ENCODE data around the gene SP3.

SP3 gene

GRCh38 chr2:173965372-173966025 lies at the start of gene SP3:
TSS of gene SP3 (minus strand) at chr2:173965373. CDS start at chr2:173965171, 202 bp downstream.
- peak; percentile 97 for DNase-seq

- DNase-seq, result no peak
Measured at GRCh38 chr2:174014699-174015070, 49.5 kb upstream of the SP3 start.

- DNase-seq, result no peak
Measured at GRCh38 chr2:174014011-174014698, 49.0 kb upstream of the SP3 start.

GRCh38 chr2:174013315-174013751 lies 48.2 kb upstream of the SP3 start:
- no peak for DNase-seq

- peak; percentile 36 for DNase-seq
Measured at GRCh38 chr2:174012347-174013314, 47.5 kb upstream of the SP3 start.

GRCh38 chr2:174011796-174012195 lies 46.6 kb upstream of the SP3 start:
- no peak for DNase-seq

- no peak for DNase-seq
Measured at GRCh38 chr2:174011173-174011572, 46.0 kb upstream of the SP3 start.

- DNase-seq, result no peak
Measured at GRCh38 chr2:174009488-174010223, 44.5 kb upstream of the SP3 start.

GRCh38 chr2:174008720-174009119 lies 43.5 kb upstream of the SP3 start:
- DNase-seq, result no peak

- DNase-seq, result no peak
Measured at GRCh38 chr2:174007010-174007409, 41.8 kb upstream of the SP3 start.

- no peak for DNase-seq
Measured at GRCh38 chr2:174005801-174006419, 40.7 kb upstream of the SP3 start.

GRCh38 chr2:174004905-174005605 lies 39.9 kb upstream of the SP3 start:
- DNase-seq, result peak; percentile 56

GRCh38 chr2:174003720-174004695 lies 38.8 kb upstream of the SP3 start:
- DNase-seq, result no peak

- no peak for DNase-seq
Measured at GRCh38 chr2:174002679-174003078, 37.5 kb upstream of the SP3 start.

- no peak for DNase-seq
Measured at GRCh38 chr2:174001107-174001506, 35.9 kb upstream of the SP3 start.

- no peak for DNase-seq
Measured at GRCh38 chr2:173999724-174000123, 34.6 kb upstream of the SP3 start.

- no peak for DNase-seq
Measured at GRCh38 chr2:173999272-173999671, 34.1 kb upstream of the SP3 start.

GRCh38 chr2:173998386-173998785 lies 33.2 kb upstream of the SP3 start:
- DNase-seq, result no peak

GRCh38 chr2:173997753-173998152 lies 32.6 kb upstream of the SP3 start:
- no peak for DNase-seq

GRCh38 chr2:173997269-173997668 lies 32.1 kb upstream of the SP3 start:
- DNase-seq, result no peak

Measured in activated CD4-positive, alpha-beta T cell treated with anti-CD3 and anti-CD28 coated beads for 48 hours (primary cell).